ENCODE measurements around the gene PRICKLE4.

Gene PRICKLE4

GRCh38 chr6:41780551-41781365 is at the start of gene PRICKLE4:
Gene PRICKLE4 (plus strand): TSS chr6:41780782. CDS start chr6:41783474, 2,692 bp downstream.
- no peak for DNase-seq

- no peak for DNase-seq
Observed at GRCh38 chr6:41731561-41732086, 49.0 kb upstream of the PRICKLE4 start.

- DNase-seq: no peak
Observed at GRCh38 chr6:41732149-41732548, 48.4 kb upstream of the PRICKLE4 start.

GRCh38 chr6:41732591-41733359 is 47.8 kb upstream of the PRICKLE4 start:
- DNase-seq: peak; percentile 82

GRCh38 chr6:41733360-41733706 is 47.2 kb upstream of the PRICKLE4 start:
- no peak for DNase-seq

- peak; percentile 60 for DNase-seq
Observed at GRCh38 chr6:41733707-41734665, 46.6 kb upstream of the PRICKLE4 start.

GRCh38 chr6:41734666-41735426 is 45.7 kb upstream of the PRICKLE4 start:
- DNase-seq: peak; percentile 63

GRCh38 chr6:41735427-41736185 is 45.0 kb upstream of the PRICKLE4 start, which contains the start of gene TFEB:
Gene TFEB (minus strand): TSS chr6:41735608. CDS start chr6:41691213, 44,395 bp downstream.
- peak; percentile 89 for DNase-seq

- no peak for DNase-seq
Observed at GRCh38 chr6:41736186-41736733, 44.3 kb upstream of the PRICKLE4 start.

- DNase-seq: no peak
Observed at GRCh38 chr6:41736800-41737555, 43.6 kb upstream of the PRICKLE4 start.

- no peak for DNase-seq
Observed at GRCh38 chr6:41737591-41738130, 42.9 kb upstream of the PRICKLE4 start.

GRCh38 chr6:41739041-41739440 is 41.5 kb upstream of the PRICKLE4 start:
- DNase-seq: no peak

- DNase-seq: no peak
Observed at GRCh38 chr6:41740366-41741162, 40.0 kb upstream of the PRICKLE4 start.

GRCh38 chr6:41741625-41742490 is 38.7 kb upstream of the PRICKLE4 start:
- DNase-seq: no peak

- DNase-seq: no peak
Observed at GRCh38 chr6:41743406-41744235, 37.0 kb upstream of the PRICKLE4 start.

GRCh38 chr6:41744236-41744787 is 36.3 kb upstream of the PRICKLE4 start:
- no peak for DNase-seq

All from CD4-positive, alpha-beta T cell treated with Interleukin-4 for 4 hours (primary cell).